Measurements from ENCODE around the gene TIMM23.

Gene TIMM23

GRCh38 chr10:46052791-46053375, 80.6 kb downstream of the TIMM23 start:
- no peak for DNase-seq (ENCODE audit: low read depth)
